Esophagus squamous epithelium (tissue), 5 donors: Measurements from ENCODE around the gene PGBD4. TPM values are rescaled to one million over a fixed set of nuclear protein-coding genes. Genes with fewer than 3 reads are reported as not detected.

Experiments
- DNase-seq: peaks from one replicate; lab custom pipeline; 2025; lab: John Stamatoyannopoulos, UW
- H3K27ac ChIP-seq, 4 donors: fragments of 200-600 bp; sonication (generic); one replicate each; pipeline ENCODE4 v1.5.1; 2016 to 2019; ENCODE audit warnings: mild to moderate bottlenecking in 1 of 4
- H3K27me3 ChIP-seq, 4 donors: fragments of 200-600 bp; sonication (generic); 1 replicate in 3 of 4; 2 replicates in 1 of 4; pipeline versions ENCODE4 v1.5.1 to v1.6.0; 2017 to 2021; ENCODE audit warnings: antibody characterized with exemption in 1 of 4
- H3K36me3 ChIP-seq, 3 donors: fragments of 200-600 bp; sonication (generic); one replicate each; pipeline ENCODE4 v1.5.1; 2016 to 2019
- H3K4me1 ChIP-seq, 3 donors: fragments of 200-600 bp; sonication (generic); one replicate each; pipeline ENCODE4 v1.5.1; 2017 to 2019
- H3K4me3 ChIP-seq, 4 donors: fragments of 200-600 bp; sonication (generic); 1 replicate in 3 of 4; 2 replicates in 1 of 4; pipeline ENCODE4 v1.5.1; 2016 to 2019; ENCODE audit warnings: mild to moderate bottlenecking in 2 of 4, moderate library complexity in 1 of 4
- H3K9me3 ChIP-seq, 3 donors: fragments of 200-600 bp; sonication (generic); one replicate each; pipeline ENCODE4 v1.5.1; 2016 to 2019
- POLR2A ChIP-seq, 4 donors: fragments of 450-650 bp; IDR thresholded peaks; one replicate each; pipeline ENCODE4 v1.6.1; 2017; ENCODE audit warnings: antibody characterized with exemption in 4 of 4, mild to moderate bottlenecking in 4 of 4, moderate library complexity in 3 of 4
- WGBS, 2 donors: methylation state at CpG; one replicate each; pipeline ENCODE4 v1.1.5; 2018; 5-methylcytosine and 5-hydroxymethylcytosine counted together
- intact Hi-C: fragments of 100-400 bp; cut with DNase I; formaldehyde crosslinking; loops from one replicate; pipeline ENCODE4 v1.15.0; 2022
- total RNA-seq, 4 donors: library from RNA; depleted of rRNA; stranded (reverse); fragments of >200 nt; gene quantifications; one replicate each; pipeline ENCODE4 v1.1.0, GENCODE V29; 2016
- TF ChIP-seq, protein P1 (sequence below), 6 experiments: fragments of 450-650 bp in 4 of 6; fragments of 200-600 bp in 2 of 6; sonication (generic) in 2 of 6; IDR thresholded peaks; one replicate each; pipeline ENCODE4 v1.5.1; 2016 to 2019; ENCODE audit warnings: antibody characterized with exemption in 6 of 6, mild to moderate bottlenecking in 4 of 6, moderate library complexity in 4 of 6
- donor health status: DM: yes; HTN: yes; CAD: no.

Gene PGBD4
- total RNA-seq, 4 donors from 2014 or later, result 0.70 to 1.7 (median 0.98) TPM

- no peaks in the 10 kb centered on the region for H3K4me1 ChIP-seq
- H3K9me3 ChIP-seq, result no peaks in the 10 kb centered on the region
- no peaks in the 10 kb centered on the region for H3K36me3 ChIP-seq
- no peaks in the 10 kb centered on the region for H3K27me3 ChIP-seq
- H3K4me3 ChIP-seq, result no peak overlapping the region
- 47 to 50% methylated on average over 2 of the region's 2 CpGs for WGBS, 2 donors
- TF ChIP-seq POLR2A (IDR thresholded peaks at IDR 0.05), result no peak
- TF ChIP-seq, protein P1, sequence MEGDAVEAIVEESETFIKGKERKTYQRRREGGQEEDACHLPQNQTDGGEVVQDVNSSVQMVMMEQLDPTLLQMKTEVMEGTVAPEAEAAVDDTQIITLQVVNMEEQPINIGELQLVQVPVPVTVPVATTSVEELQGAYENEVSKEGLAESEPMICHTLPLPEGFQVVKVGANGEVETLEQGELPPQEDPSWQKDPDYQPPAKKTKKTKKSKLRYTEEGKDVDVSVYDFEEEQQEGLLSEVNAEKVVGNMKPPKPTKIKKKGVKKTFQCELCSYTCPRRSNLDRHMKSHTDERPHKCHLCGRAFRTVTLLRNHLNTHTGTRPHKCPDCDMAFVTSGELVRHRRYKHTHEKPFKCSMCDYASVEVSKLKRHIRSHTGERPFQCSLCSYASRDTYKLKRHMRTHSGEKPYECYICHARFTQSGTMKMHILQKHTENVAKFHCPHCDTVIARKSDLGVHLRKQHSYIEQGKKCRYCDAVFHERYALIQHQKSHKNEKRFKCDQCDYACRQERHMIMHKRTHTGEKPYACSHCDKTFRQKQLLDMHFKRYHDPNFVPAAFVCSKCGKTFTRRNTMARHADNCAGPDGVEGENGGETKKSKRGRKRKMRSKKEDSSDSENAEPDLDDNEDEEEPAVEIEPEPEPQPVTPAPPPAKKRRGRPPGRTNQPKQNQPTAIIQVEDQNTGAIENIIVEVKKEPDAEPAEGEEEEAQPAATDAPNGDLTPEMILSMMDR (IDR thresholded peaks at IDR 0.05), result no peak
- no peak for DNase-seq
- intact Hi-C loops, result no loop called here
- H3K27ac ChIP-seq, result no peak overlapping the region
Measured at GRCh38 chr15:34128898-34129297, 27.0 kb downstream of the PGBD4 start.

GRCh38 chr15:34132881-34133280, 31.0 kb downstream of the PGBD4 start:
- intact Hi-C loops, result no loop called here
- no peak for TF ChIP-seq POLR2A (IDR thresholded peaks at IDR 0.05)
- TF ChIP-seq, protein P1 (IDR thresholded peaks at IDR 0.05), result no peak
- H3K4me1 ChIP-seq, result no peaks in the 10 kb centered on the region
- no peak overlapping the region for H3K27ac ChIP-seq
- 94 to 100% methylated on average over 1 of the region's 1 CpG for WGBS, 2 donors
- no peak for DNase-seq
- no peaks in the 10 kb centered on the region for H3K9me3 ChIP-seq
- H3K36me3 ChIP-seq, result peaks cover 0 to 3% (median 0%) of the 10 kb centered on the region in 3 donors
- H3K27me3 ChIP-seq, result no peaks in the 10 kb centered on the region
- no peak overlapping the region for H3K4me3 ChIP-seq

DNA sequence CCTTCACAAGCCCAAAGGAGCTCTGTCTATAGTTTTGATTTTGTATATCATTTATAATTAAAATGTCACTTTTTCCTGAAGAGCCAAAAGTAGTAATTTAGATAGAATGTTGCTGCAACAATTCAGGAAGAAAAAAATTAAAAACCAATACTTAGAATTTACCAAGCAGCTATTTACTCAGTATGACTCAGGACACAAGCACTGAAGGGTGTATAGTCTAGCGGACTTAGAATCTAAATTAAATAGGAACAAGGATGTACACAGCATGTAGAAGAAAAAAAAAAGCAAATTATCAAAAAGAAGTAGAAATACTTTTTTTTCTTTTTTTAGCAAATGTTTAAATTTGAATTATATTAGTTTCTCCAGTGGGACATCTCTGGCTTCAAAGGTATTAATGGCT, 31.6 kb downstream of the PGBD4 start:
- intact Hi-C loops, result no loop called here
- TF ChIP-seq POLR2A (IDR thresholded peaks at IDR 0.05), result no peak
- TF ChIP-seq, protein P1 (IDR thresholded peaks at IDR 0.05), result no peak

DNA sequence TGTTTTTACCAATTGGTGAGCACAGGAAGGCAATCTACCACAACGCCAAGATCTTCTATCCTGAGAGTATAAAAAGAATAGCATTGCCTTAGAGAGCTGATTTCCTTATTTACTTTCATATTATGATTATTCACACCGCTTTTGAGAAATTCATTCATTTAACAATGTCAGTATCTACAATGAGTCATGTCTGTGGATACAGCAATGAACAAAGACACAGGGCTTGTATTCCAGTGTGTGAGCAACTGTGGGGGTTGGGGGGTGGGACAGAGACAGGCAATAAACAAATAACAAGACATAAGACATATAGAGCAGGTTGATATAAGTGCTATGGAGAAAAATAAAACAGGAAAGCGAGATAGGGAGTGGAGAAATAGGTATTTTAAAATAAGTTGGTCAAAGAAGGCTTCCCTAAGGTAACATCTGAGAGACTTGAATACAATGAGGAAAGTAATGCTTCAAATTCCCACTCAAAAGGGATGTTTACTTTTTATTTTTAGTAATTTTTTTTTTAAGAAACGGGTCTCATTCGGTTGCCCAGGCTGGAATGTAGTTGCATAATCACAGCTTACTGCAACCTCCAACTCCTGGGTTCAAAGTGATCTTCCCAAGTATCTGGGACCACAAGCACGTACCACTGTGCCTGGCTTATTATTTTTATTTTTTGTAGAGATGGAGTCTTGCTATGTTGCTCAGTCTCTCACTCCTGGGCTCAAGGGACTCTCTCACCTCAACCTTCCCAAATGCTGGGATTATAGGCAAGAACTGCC, 45.7 kb downstream of the PGBD4 start:
- no peaks in the 10 kb centered on the region for H3K27me3 ChIP-seq
- H3K4me1 ChIP-seq, result peaks cover 0 to 4% (median 0%) of the 10 kb centered on the region in 3 donors
- H3K4me3 ChIP-seq, result no peak overlapping the region
- intact Hi-C loops, result no loop called here
- no peaks in the 10 kb centered on the region for H3K9me3 ChIP-seq
- TF ChIP-seq, protein P1 (IDR thresholded peaks at IDR 0.05), result no peak
- no peak for TF ChIP-seq POLR2A (IDR thresholded peaks at IDR 0.05)
- H3K36me3 ChIP-seq, result peaks cover 13 to 99% (median 24%) of the 10 kb centered on the region in 3 donors
- WGBS, 2 donors, result 47 to 56% methylated on average over 5 to 6 of the region's 6 CpGs
- peak overlapping the region in 2 of 4 donors; percentile 1 to 30 for H3K27ac ChIP-seq
- DNase-seq, result no peak

More for the DNA sequence above, 31.6 kb downstream of the PGBD4 start:
- Histone ChIP-seq H3K27me3 (no peaks in the 10 kb centered on the region), H3K9me3 (no peaks in the 10 kb centered on the region), H3K4me3 (no peak overlapping the region), H3K27ac (no peak overlapping the region), H3K4me1 (no peaks in the 10 kb centered on the region), H3K36me3 (peaks cover 0 to 9% (median 0%) of the 10 kb centered on the region in 3 donors)
- DNase-seq, result no peak
- 79 to 90% methylated on average over 1 of the region's 1 CpG for WGBS, 2 donors

- H3K27me3 ChIP-seq, result no peaks in the 10 kb centered on the region
- no peak overlapping the region for H3K4me3 ChIP-seq
- WGBS, 2 donors, result 81 to 84% methylated on average over 7 of the region's 7 CpGs
- H3K36me3 ChIP-seq, result peaks cover 9 to 98% (median 14%) of the 10 kb centered on the region in 3 donors
- H3K4me1 ChIP-seq, result no peaks in the 10 kb centered on the region
- H3K9me3 ChIP-seq, result peaks cover 0 to 32% (median 13%) of the 10 kb centered on the region in 3 donors
- DNase-seq, result no peak
- no peak for TF ChIP-seq POLR2A (IDR thresholded peaks at IDR 0.05)
- TF ChIP-seq, protein P1 (IDR thresholded peaks at IDR 0.05), result no peak
- H3K27ac ChIP-seq, result peak overlapping the region in 3 of 4 donors; percentile 35 to 59 (median 53)
- intact Hi-C loops, result no loop called here
Measured at GRCh38 chr15:34154725-34155204, 52.9 kb downstream of the PGBD4 start.
